ENCODE results near the gene PLCB4.

The PLCB4 gene

GRCh38 chr20:9071976-9072726 is 3.3 kb downstream of the PLCB4 start:
- Histone ChIP-seq H3K36me3 (ENCODE audit: control insufficient read depth in 1 of 2, insufficient read depth in 2 of 2, low read length in 2 of 2) (no peaks in the 10 kb centered on the region), H3K4me3 (ENCODE audit: low read depth, low read length) (no peak overlapping the region), H3K79me2 (ENCODE audit: control insufficient read depth, insufficient read depth, low read length, poor library complexity) (peaks cover 1% of the 10 kb centered on the region), H3K27ac (ENCODE audit: low read depth, low read length) (no peak overlapping the region), H3K23ac (ENCODE audit: low read length) (no peak overlapping the region), H3K4ac (ENCODE audit: low read depth, low read length) (no peak overlapping the region), H2BK5ac (ENCODE audit: low read depth, low read length, poor library complexity) (no peak overlapping the region), H2AK5ac (ENCODE audit: low read length) (no peak overlapping the region), H3K4me2 (ENCODE audit: low read length) (no peak overlapping the region), H4K12ac (ENCODE audit: low read depth, low read length) (no peak overlapping the region), H3K4me1 (ENCODE audit: control insufficient read depth in 1 of 2, insufficient read depth in 2 of 2, low read length in 2 of 2) (peaks cover 3 to 5% of the 10 kb centered on the region in 2 experiments), H3K18ac (ENCODE audit: low read length) (no peak overlapping the region), H2BK120ac (ENCODE audit: insufficient read depth, low read length, poor library complexity) (no peak overlapping the region), H2BK12ac (ENCODE audit: low read length) (no peak overlapping the region), H3K9me3 (ENCODE audit: insufficient read depth, low read depth, low read length) (no peaks in the 10 kb centered on the region), H3K79me1 (ENCODE audit: low read length) (peaks cover 4% of the 10 kb centered on the region), H3K27me3 (ENCODE audit: insufficient read depth, low read length) (no peaks in the 10 kb centered on the region), H4K8ac (ENCODE audit: low read depth, low read length) (no peak overlapping the region), H4K91ac (ENCODE audit: low read depth, low read length) (no peak overlapping the region), H2AFZ (ENCODE audit: insufficient read depth, low read length, poor library complexity) (no peak overlapping the region), H3K9ac (ENCODE audit: low read length) (no peak overlapping the region), H3K14ac (ENCODE audit: low read length) (no peak overlapping the region)
- WGBS (ENCODE audit: extremely low coverage, insufficient coverage, insufficient read length), result no CpG with 5 or more reads among the region's 2 CpGs
- no peak for DNase-seq

GRCh38 chr20:9072861-9073500 is 4.1 kb downstream of the PLCB4 start:
- Histone ChIP-seq H3K14ac (ENCODE audit: low read length) (no peak overlapping the region), H2BK12ac (ENCODE audit: low read length) (no peak overlapping the region), H2AK5ac (ENCODE audit: low read length) (no peak overlapping the region), H3K4me2 (ENCODE audit: low read length) (no peak overlapping the region), H4K12ac (ENCODE audit: low read depth, low read length) (no peak overlapping the region), H3K18ac (ENCODE audit: low read length) (no peak overlapping the region), H3K23ac (ENCODE audit: low read length) (no peak overlapping the region), H4K8ac (ENCODE audit: low read depth, low read length) (no peak overlapping the region), H4K91ac (ENCODE audit: low read depth, low read length) (no peak overlapping the region), H3K4me3 (ENCODE audit: low read depth, low read length) (no peak overlapping the region), H2BK5ac (ENCODE audit: low read depth, low read length, poor library complexity) (no peak overlapping the region), H3K79me1 (ENCODE audit: low read length) (peaks cover 4% of the 10 kb centered on the region), H3K27ac (ENCODE audit: low read depth, low read length) (no peak overlapping the region), H3K9me3 (ENCODE audit: insufficient read depth, low read depth, low read length) (no peaks in the 10 kb centered on the region), H3K27me3 (ENCODE audit: insufficient read depth, low read length) (no peaks in the 10 kb centered on the region), H3K9ac (ENCODE audit: low read length) (no peak overlapping the region), H3K36me3 (ENCODE audit: control insufficient read depth in 1 of 2, insufficient read depth in 2 of 2, low read length in 2 of 2) (no peaks in the 10 kb centered on the region), H3K4ac (ENCODE audit: low read depth, low read length) (no peak overlapping the region), H3K4me1 (ENCODE audit: control insufficient read depth in 1 of 2, insufficient read depth in 2 of 2, low read length in 2 of 2) (peaks cover 0 to 3% of the 10 kb centered on the region in 2 experiments), H2BK120ac (ENCODE audit: insufficient read depth, low read length, poor library complexity) (no peak overlapping the region), H3K79me2 (ENCODE audit: control insufficient read depth, insufficient read depth, low read length, poor library complexity) (peaks cover 1% of the 10 kb centered on the region), H2AFZ (ENCODE audit: insufficient read depth, low read length, poor library complexity) (no peak overlapping the region)
- DNase-seq, result no peak
- WGBS (ENCODE audit: extremely low coverage, insufficient coverage, insufficient read length), result no CpG with 5 or more reads among the region's 3 CpGs

- Histone ChIP-seq H2BK12ac (ENCODE audit: low read length) (no peak overlapping the region), H4K91ac (ENCODE audit: low read depth, low read length) (no peak overlapping the region), H3K4me3 (ENCODE audit: low read depth, low read length) (no peak overlapping the region), H3K79me1 (ENCODE audit: low read length) (no peaks in the 10 kb centered on the region), H3K4me1 (ENCODE audit: control insufficient read depth in 1 of 2, insufficient read depth in 2 of 2, low read length in 2 of 2) (no peaks in the 10 kb centered on the region), H2AK5ac (ENCODE audit: low read length) (no peak overlapping the region), H3K4ac (ENCODE audit: low read depth, low read length) (no peak overlapping the region), H3K18ac (ENCODE audit: low read length) (no peak overlapping the region), H3K9me3 (ENCODE audit: insufficient read depth, low read depth, low read length) (no peaks in the 10 kb centered on the region), H3K79me2 (ENCODE audit: control insufficient read depth, insufficient read depth, low read length, poor library complexity) (no peaks in the 10 kb centered on the region), H3K4me2 (ENCODE audit: low read length) (no peak overlapping the region), H2BK5ac (ENCODE audit: low read depth, low read length, poor library complexity) (no peak overlapping the region), H4K12ac (ENCODE audit: low read depth, low read length) (no peak overlapping the region), H3K27ac (ENCODE audit: low read depth, low read length) (no peak overlapping the region), H3K9ac (ENCODE audit: low read length) (no peak overlapping the region), H3K23ac (ENCODE audit: low read length) (no peak overlapping the region), H3K14ac (ENCODE audit: low read length) (no peak overlapping the region), H2AFZ (ENCODE audit: insufficient read depth, low read length, poor library complexity) (no peak overlapping the region), H3K27me3 (ENCODE audit: insufficient read depth, low read length) (no peaks in the 10 kb centered on the region), H3K36me3 (ENCODE audit: control insufficient read depth in 1 of 2, insufficient read depth in 2 of 2, low read length in 2 of 2) (no peaks in the 10 kb centered on the region), H4K8ac (ENCODE audit: low read depth, low read length) (no peak overlapping the region), H2BK120ac (ENCODE audit: insufficient read depth, low read length, poor library complexity) (no peak overlapping the region)
- DNase-seq, result no peak
- no CpG with 5 or more reads among the region's 6 CpGs for WGBS (ENCODE audit: extremely low coverage, insufficient coverage, insufficient read length)
These were observed 6.6 kb downstream of the PLCB4 start for GRCh38 chr20:9075264-9076095.

DNA sequence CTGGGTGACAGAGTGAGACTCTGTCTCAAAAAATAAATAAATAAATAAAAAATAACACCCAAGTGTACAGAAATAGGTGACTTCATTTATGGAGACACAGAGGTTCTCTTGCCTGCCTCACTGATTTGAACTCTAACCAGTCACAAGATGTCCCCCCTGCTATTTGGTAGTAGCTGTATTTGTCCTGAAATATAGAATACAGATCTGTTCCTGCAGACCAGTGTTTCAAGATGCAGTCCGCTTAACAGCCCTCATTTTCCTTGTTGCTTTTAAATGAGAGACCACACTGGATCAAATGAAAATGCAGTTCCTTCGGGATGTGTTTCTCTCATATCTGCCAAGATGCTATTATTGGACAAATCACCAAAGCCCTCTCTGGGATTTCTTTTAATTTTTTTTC is 7.6 kb downstream of the PLCB4 start:
- H3K9me3 ChIP-seq (ENCODE audit: insufficient read depth, low read depth, low read length), result no peaks in the 10 kb centered on the region
- H3K27ac ChIP-seq (ENCODE audit: low read depth, low read length), result no peak overlapping the region
- H2AFZ ChIP-seq (ENCODE audit: insufficient read depth, low read length, poor library complexity), result no peak overlapping the region
- no peak overlapping the region for H3K4ac ChIP-seq (ENCODE audit: low read depth, low read length)
- no peak overlapping the region for H3K23ac ChIP-seq (ENCODE audit: low read length)
- H4K91ac ChIP-seq (ENCODE audit: low read depth, low read length), result no peak overlapping the region
- H2BK12ac ChIP-seq (ENCODE audit: low read length), result no peak overlapping the region
- no peak overlapping the region for H4K12ac ChIP-seq (ENCODE audit: low read depth, low read length)
- no peak overlapping the region for H3K4me2 ChIP-seq (ENCODE audit: low read length)
- H3K27me3 ChIP-seq (ENCODE audit: insufficient read depth, low read length), result no peaks in the 10 kb centered on the region
- no peaks in the 10 kb centered on the region for H3K4me1 ChIP-seq (ENCODE audit: control insufficient read depth in 1 of 2, insufficient read depth in 2 of 2, low read length in 2 of 2)
- no peak overlapping the region for H2BK120ac ChIP-seq (ENCODE audit: insufficient read depth, low read length, poor library complexity)
- no peak overlapping the region for H4K8ac ChIP-seq (ENCODE audit: low read depth, low read length)
- no peak overlapping the region for H3K9ac ChIP-seq (ENCODE audit: low read length)
- no CpG with 5 or more reads among the region's 2 CpGs for WGBS (ENCODE audit: extremely low coverage, insufficient coverage, insufficient read length)
- H2AK5ac ChIP-seq (ENCODE audit: low read length), result no peak overlapping the region
- no peak overlapping the region for H2BK5ac ChIP-seq (ENCODE audit: low read depth, low read length, poor library complexity)
- no peak overlapping the region for H3K18ac ChIP-seq (ENCODE audit: low read length)
- H3K79me1 ChIP-seq (ENCODE audit: low read length), result no peaks in the 10 kb centered on the region
- H3K79me2 ChIP-seq (ENCODE audit: control insufficient read depth, insufficient read depth, low read length, poor library complexity), result no peaks in the 10 kb centered on the region
- H3K4me3 ChIP-seq (ENCODE audit: low read depth, low read length), result no peak overlapping the region
- DNase-seq, result no peak
- no peak overlapping the region for H3K14ac ChIP-seq (ENCODE audit: low read length)
- H3K36me3 ChIP-seq (ENCODE audit: control insufficient read depth in 1 of 2, insufficient read depth in 2 of 2, low read length in 2 of 2), result no peaks in the 10 kb centered on the region
